Astrocyte of the spinal cord (primary cell): Measurements from ENCODE around the gene VPS72.

Source experiments
- DNase-seq: peaks from one replicate; pipeline ENCODE4 v3.0.0; 2011; ENCODE audit warnings: low read depth, low spot score
- H3K4me3 ChIP-seq: 2 replicates; pipeline ENCODE4 v1.5.1; 2011; ENCODE audit warnings: low read depth, mild to moderate bottlenecking, low read length, moderate library complexity
- in situ Hi-C: cut with HindIII; loops from 2 replicates; pipeline ENCODE4 v1.10.0; 2017; ENCODE audit warnings: low sequenced_read_pairs
- TF ChIP-seq, protein P1 (sequence below): IDR thresholded peaks from 2 replicates; pipeline ENCODE4 v1.5.1; 2012; ENCODE audit warnings: low read depth, mild to moderate bottlenecking, low read length, inconsistent platforms

Gene VPS72

DNA sequence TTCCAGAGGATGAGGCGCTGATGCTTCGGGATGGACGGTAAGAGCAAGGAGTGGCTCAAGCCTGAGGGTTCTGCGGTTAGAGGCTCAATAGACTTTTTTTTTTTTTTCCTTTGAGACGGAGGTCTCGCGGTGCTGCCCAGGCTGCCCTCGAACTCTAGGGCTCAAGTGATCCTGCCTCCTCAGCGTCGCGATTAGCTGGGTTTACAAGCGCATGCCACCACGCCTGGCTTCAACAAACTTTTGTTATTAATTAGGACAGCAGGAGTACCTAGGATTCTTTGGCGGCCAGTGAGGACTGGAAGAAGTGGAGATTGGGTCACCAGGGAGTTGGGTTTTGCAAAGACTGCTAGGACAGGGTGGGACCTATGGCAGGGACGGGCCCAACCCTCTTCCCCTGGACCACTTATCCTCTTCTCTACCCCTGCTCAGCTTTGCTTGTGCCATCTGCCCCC is 23.5 kb downstream of the VPS72 start:
- H3K4me3 ChIP-seq, result peak overlapping the region; percentile 92
- in situ Hi-C loops, result no loop called here
- peak; percentile 69 for DNase-seq
- TF ChIP-seq, protein P1, sequence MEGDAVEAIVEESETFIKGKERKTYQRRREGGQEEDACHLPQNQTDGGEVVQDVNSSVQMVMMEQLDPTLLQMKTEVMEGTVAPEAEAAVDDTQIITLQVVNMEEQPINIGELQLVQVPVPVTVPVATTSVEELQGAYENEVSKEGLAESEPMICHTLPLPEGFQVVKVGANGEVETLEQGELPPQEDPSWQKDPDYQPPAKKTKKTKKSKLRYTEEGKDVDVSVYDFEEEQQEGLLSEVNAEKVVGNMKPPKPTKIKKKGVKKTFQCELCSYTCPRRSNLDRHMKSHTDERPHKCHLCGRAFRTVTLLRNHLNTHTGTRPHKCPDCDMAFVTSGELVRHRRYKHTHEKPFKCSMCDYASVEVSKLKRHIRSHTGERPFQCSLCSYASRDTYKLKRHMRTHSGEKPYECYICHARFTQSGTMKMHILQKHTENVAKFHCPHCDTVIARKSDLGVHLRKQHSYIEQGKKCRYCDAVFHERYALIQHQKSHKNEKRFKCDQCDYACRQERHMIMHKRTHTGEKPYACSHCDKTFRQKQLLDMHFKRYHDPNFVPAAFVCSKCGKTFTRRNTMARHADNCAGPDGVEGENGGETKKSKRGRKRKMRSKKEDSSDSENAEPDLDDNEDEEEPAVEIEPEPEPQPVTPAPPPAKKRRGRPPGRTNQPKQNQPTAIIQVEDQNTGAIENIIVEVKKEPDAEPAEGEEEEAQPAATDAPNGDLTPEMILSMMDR, result no peak

DNA sequence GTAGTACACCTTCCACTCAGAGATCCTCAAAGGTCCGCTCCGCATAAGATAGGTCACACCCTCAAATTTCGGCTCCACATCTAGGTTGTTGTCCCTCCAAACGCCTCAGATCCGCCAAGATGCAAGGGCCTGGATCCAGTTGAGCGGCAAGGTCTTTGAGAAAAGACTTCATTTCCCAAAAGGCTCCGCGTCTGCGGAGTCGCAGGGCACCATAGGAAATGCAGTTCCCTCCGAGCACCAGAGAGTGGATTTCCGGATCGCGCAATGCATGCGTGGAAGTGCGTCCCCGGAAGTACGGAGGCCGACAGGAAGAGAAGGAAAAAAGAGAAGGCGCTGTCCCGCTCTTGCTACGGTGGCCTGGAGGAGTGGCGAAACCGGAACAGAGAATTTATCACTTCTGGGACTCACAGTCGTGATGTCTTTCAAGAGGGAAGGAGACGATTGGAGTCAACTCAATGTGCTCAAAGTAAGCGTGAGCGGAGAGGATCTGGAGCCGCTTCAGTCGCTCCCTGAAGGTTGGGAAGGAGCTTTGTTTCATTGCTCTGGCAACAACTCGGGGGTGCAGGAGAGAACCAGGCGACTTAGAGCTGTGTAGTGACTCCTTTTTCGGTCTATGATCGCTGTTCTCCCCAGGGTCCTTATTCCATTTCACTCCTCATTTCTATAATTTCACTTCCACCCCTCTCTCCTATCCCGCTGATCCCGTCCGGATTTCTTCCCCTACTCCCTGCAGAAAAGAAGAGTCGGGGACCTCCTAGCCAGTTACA is 24.1 kb downstream of the VPS72 start, which contains the start of the genes LYSMD1 and SCNM1:
Gene LYSMD1, minus strand, starts transcription at position 165 of the 767 bp plus-strand sequence. CDS start 644 bp downstream, outside the sequence.
Gene SCNM1, plus strand, starts transcription at position 407 of the 767 bp plus-strand sequence. Its CDS starts 9 bp downstream, at position 416.
- TF ChIP-seq, protein P1, result no peak
- H3K4me3 ChIP-seq, result peak within 1 kb of the TSS; percentile 92
- peak; percentile 99 for DNase-seq
- in situ Hi-C loops, result no loop called here

GRCh38 chr1:151165281-151165737 is 24.7 kb downstream of the VPS72 start:
- peak; percentile 45 for DNase-seq
- peak overlapping the region; percentile 92 for H3K4me3 ChIP-seq
- TF ChIP-seq, protein P1, result no peak
- in situ Hi-C loops, result no loop called here

DNA sequence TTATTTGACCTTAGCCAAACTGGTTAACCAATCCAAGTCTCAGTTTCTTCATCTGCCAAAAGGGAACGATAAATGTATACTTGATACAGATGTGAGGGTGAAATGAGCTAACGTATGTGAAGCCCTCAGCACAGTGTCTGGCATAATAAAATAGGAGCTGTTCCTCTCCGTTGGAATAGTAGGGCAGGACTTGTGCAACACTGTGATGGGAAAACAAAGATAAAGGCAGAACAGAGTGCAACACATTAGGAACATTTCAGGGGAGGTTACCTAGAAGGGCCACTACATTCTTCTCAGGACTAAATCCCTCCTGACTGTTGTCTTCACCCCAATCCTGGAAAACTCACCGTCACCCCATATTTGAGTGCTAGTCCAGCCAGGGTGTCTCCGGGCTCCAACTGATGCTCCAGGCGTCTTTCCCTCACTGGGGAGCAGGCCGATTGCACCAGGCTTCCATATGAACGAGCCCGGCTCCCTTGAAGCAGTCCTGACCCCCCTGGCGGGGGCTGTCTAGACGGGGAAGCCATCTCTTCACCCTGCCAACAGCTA is 25.2 kb downstream of the VPS72 start:
- in situ Hi-C loops, result no loop called here
- DNase-seq, result no peak
- TF ChIP-seq, protein P1, result no peak
- peak overlapping the region; percentile 92 for H3K4me3 ChIP-seq

DNA sequence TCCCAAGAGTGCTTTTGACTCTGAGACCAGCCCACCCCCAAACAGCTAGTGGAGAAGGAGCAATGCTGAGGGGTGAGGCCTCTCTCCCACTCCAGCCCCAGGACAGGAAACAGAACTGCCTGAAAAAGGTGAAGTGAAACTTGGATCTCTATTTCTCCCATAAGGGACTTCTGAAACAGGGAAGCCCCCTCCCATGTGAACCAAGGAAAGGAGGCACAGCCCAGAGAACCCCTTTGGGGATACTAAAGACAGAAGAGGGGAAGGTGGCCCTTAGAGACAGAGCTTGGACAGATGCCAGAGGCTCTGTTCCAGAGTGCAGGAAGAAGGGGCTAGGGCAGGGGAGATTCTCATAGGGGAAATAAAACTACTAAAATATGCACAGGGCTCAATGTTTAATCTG is 30.6 kb downstream of the VPS72 start:
- in situ Hi-C loops, result no loop called here
- no peak for DNase-seq
- no peak overlapping the region for H3K4me3 ChIP-seq
- TF ChIP-seq, protein P1, result no peak

GRCh38 chr1:151158751-151159251 is 31.2 kb downstream of the VPS72 start:
- DNase-seq, result no peak
- in situ Hi-C loops, result no loop called here
- no peak overlapping the region for H3K4me3 ChIP-seq
- TF ChIP-seq, protein P1, result no peak
